Neural cell (in vitro differentiated cells): ENCODE data around the gene ABHD4. TPM values are rescaled to one million over a fixed set of nuclear protein-coding genes. Genes with fewer than 3 reads are reported as not detected.

Experiments used
- H2AFZ ChIP-seq: fragments of 200-600, 300-800 bp; sonication (generic), shearing (Covaris generic); 2 replicates; pipeline ENCODE4 v1.6.0; 2014; ENCODE audit warnings: low read depth, mild to moderate bottlenecking, antibody characterized with exemption, low read length, moderate library complexity
- H3F3A ChIP-seq: fragments of 200-600 bp; shearing (Covaris generic); 2 replicates; pipeline ENCODE4 v1.6.1; 2016; ENCODE audit warnings: mild to moderate bottlenecking, moderate library complexity, mixed read lengths, antibody characterized with exemption, low read length; ENCODE audit not compliant: insufficient read depth, poor library complexity, severe bottlenecking
- H3K27ac ChIP-seq: fragments of 200-600, 300-800 bp; sonication (generic), shearing (Covaris generic); 2 replicates; pipeline ENCODE4 v1.5.1; 2014; ENCODE audit warnings: mild to moderate bottlenecking, low read length, moderate library complexity
- H3K27me3 ChIP-seq: fragments of 300-800, 200-600 bp; sonication (generic), shearing (Covaris generic); 2 replicates; pipeline ENCODE4 v1.6.0; 2014; ENCODE audit warnings: mild to moderate bottlenecking, low read depth, low read length, moderate library complexity; ENCODE audit not compliant: insufficient read depth
- H3K36me3 ChIP-seq: fragments of 300-800, 200-600 bp; sonication (generic), shearing (Covaris generic); 2 replicates; pipeline ENCODE4 v1.5.1; 2014; ENCODE audit warnings: mild to moderate bottlenecking, antibody characterized with exemption, low read length, moderate library complexity; ENCODE audit not compliant: insufficient read depth
- H3K4me2 ChIP-seq: fragments of 300-800, 200-600 bp; sonication (generic), shearing (Covaris generic); 2 replicates; pipeline ENCODE4 v1.6.0; 2014; ENCODE audit warnings: mild to moderate bottlenecking, low read length
- H3K4me3 ChIP-seq: fragments of 300-800, 200-600 bp; sonication (generic), shearing (Covaris generic); 2 replicates; pipeline ENCODE4 v1.5.1; 2014; ENCODE audit warnings: mild to moderate bottlenecking, low read length, moderate library complexity
- H3K79me2 ChIP-seq: fragments of 200-600 bp; shearing (Covaris generic); replicated peaks from 2 replicates; pipeline ENCODE4 v1.6.0; 2014; ENCODE audit warnings: mild to moderate bottlenecking, low read length, moderate library complexity; ENCODE audit not compliant: insufficient read depth
- H3K9ac ChIP-seq: fragments of 300-800, 200-600 bp; sonication (generic), shearing (Covaris generic); 2 replicates; pipeline ENCODE4 v1.6.1; 2016; ENCODE audit warnings: mild to moderate bottlenecking, low read length, mixed read lengths
- H3K9me2 ChIP-seq: fragments of 200-600 bp; shearing (Covaris generic); 2 replicates; pipeline ENCODE4 v1.6.1; 2016; ENCODE audit warnings: mild to moderate bottlenecking, low read length, mixed read lengths; ENCODE audit not compliant: insufficient read depth
- H3K9me3 ChIP-seq: fragments of 200-600, 300-800 bp; sonication (generic), shearing (Covaris generic); 2 replicates; pipeline ENCODE4 v1.6.1; 2016; ENCODE audit warnings: mild to moderate bottlenecking, mixed run types, low read length, moderate library complexity, mixed read lengths
- H4K20me1 ChIP-seq: fragments of 200-600 bp; shearing (Covaris generic); 2 replicates; pipeline ENCODE4 v1.6.1; 2016; ENCODE audit warnings: mild to moderate bottlenecking, mixed run types; ENCODE audit not compliant: insufficient read depth
- CTCF ChIP-seq: fragments of 450-650 bp; IDR thresholded peaks from 2 replicates; pipeline ENCODE4 v1.5.1; 2014; ENCODE audit warnings: antibody characterized with exemption, mild to moderate bottlenecking, moderate library complexity; ENCODE audit not compliant: poor library complexity, severe bottlenecking
- EP300 ChIP-seq: fragments of 450-650 bp; conservative IDR thresholded peaks from 2 replicates; pipeline ENCODE4 v1.6.1; 2014; ENCODE audit warnings: antibody characterized with exemption, mild to moderate bottlenecking, moderate library complexity; ENCODE audit not compliant: poor library complexity, severe bottlenecking
- EZH2 ChIP-seq: fragments of 200-600, 300-800 bp; shearing (Covaris generic), sonication (generic); IDR thresholded peaks from 2 replicates; pipeline ENCODE4 v1.6.1; 2014; ENCODE audit warnings: antibody characterized with exemption, low read length, borderline replicate concordance, mild to moderate bottlenecking; ENCODE audit not compliant: insufficient read depth, poor library complexity, severe bottlenecking
- MXI1 ChIP-seq: fragments of 450-650 bp; conservative IDR thresholded peaks from 2 replicates; pipeline ENCODE4 v1.6.1; 2014; ENCODE audit warnings: antibody characterized with exemption, mild to moderate bottlenecking; ENCODE audit not compliant: poor library complexity, severe bottlenecking
- POLR2AphosphoS5 ChIP-seq: IDR thresholded peaks from 2 replicates; pipeline ENCODE4 v1.6.1; 2012
- RAD21 ChIP-seq: fragments of 450-650 bp; conservative IDR thresholded peaks from 2 replicates; pipeline ENCODE4 v1.6.1; 2014; ENCODE audit warnings: antibody characterized with exemption, mild to moderate bottlenecking, moderate library complexity
- REST ChIP-seq: IDR thresholded peaks from 2 replicates; pipeline ENCODE4 v1.6.1; 2012; ENCODE audit warnings: borderline replicate concordance
- SMC3 ChIP-seq: fragments of 450-650 bp; conservative IDR thresholded peaks from 2 replicates; pipeline ENCODE4 v1.6.1; 2014; ENCODE audit warnings: antibody characterized with exemption, mild to moderate bottlenecking, moderate library complexity; ENCODE audit not compliant: poor library complexity
- TAF1 ChIP-seq: IDR thresholded peaks from 2 replicates; pipeline ENCODE4 v1.6.1; 2012; ENCODE audit warnings: low read depth
- polyA plus RNA-seq: library from polyadenylated mRNA; depleted of rRNA; stranded (reverse); fragments of >200 nt; gene quantifications from 2 replicates; pipeline ENCODE4 v1.2.3, GENCODE V29; 2014

The ABHD4 gene
- polyA plus RNA-seq, 1 donor from 2014 or later = 2.6 TPM

GRCh38 chr14:22641846-22642245 lies 43.7 kb downstream of the ABHD4 start:
- H4K20me1 ChIP-seq = no peaks in the 10 kb centered on the region
- no peak overlapping the region for H3K27ac ChIP-seq
- TF ChIP-seq RAD21 = no peak
- no peak for TF ChIP-seq EP300
- TF ChIP-seq EZH2 = no peak
- TF ChIP-seq POLR2AphosphoS5 = no peak
- TF ChIP-seq REST = no peak
- no peak for TF ChIP-seq MXI1
- TF ChIP-seq TAF1 = no peak
- TF ChIP-seq CTCF = no peak
- no peak for TF ChIP-seq SMC3
- H3K9me2 ChIP-seq = no peaks in the 10 kb centered on the region
- no peaks in the 10 kb centered on the region for H3K9me3 ChIP-seq
- H3K4me3 ChIP-seq = no peak overlapping the region
- H3K4me2 ChIP-seq = no peak overlapping the region
- H3K9ac ChIP-seq = no peak overlapping the region
- no peaks in the 10 kb centered on the region for H3F3A ChIP-seq
- H2AFZ ChIP-seq = no peak overlapping the region
- no peaks in the 10 kb centered on the region for H3K27me3 ChIP-seq
- H3K79me2 ChIP-seq = no peaks in the 10 kb centered on the region
- no peaks in the 10 kb centered on the region for H3K36me3 ChIP-seq

GRCh38 chr14:22644305-22644635 lies 46.2 kb downstream of the ABHD4 start, which contains the start of gene OR6J1:
Gene OR6J1 (minus strand): TSS chr14:22644352. CDS start chr14:22634811, 9,541 bp downstream.
- H3K4me3 ChIP-seq = no peak within 1 kb of the TSS
- H4K20me1 ChIP-seq = no peaks in the 10 kb centered on the region
- no peaks in the 10 kb centered on the region for H3K9me2 ChIP-seq
- TF ChIP-seq REST (no peak), EP300 (no peak), POLR2AphosphoS5 (no peak), SMC3 (no peak), MXI1 (no peak), TAF1 (no peak), RAD21 (no peak), EZH2 (no peak), CTCF (no peak)
- H3K79me2 ChIP-seq = no peaks in the 10 kb centered on the region
- no peak within 1 kb of the TSS for H3K4me2 ChIP-seq
- H3K36me3 ChIP-seq = no peaks in the 10 kb centered on the region
- H3K27ac ChIP-seq = no peak within 1 kb of the TSS
- H3K27me3 ChIP-seq = no peaks in the 10 kb centered on the region
- H3F3A ChIP-seq = no peaks in the 10 kb centered on the region
- H3K9me3 ChIP-seq = no peaks in the 10 kb centered on the region
- H3K9ac ChIP-seq = no peak within 1 kb of the TSS
- no peak within 1 kb of the TSS for H2AFZ ChIP-seq
